Globus pallidus (tissue), 1 donor: Measurements from ENCODE around the gene VWA3A.
A peak's percentile ranks its signal among the peaks of the same experiment; 100 is the strongest.
"Not testable (repeated sequence)": the region's sequence is repeated elsewhere in the genome, so short reads cannot be mapped to it uniquely, and the experiment has no call there.

Source experiments
- DNase-seq: peaks from one replicate; pipeline ENCODE4 v3.0.0-alpha.2; 2015; ENCODE audit warnings: low spot score

VWA3A gene

GRCh38 chr16:22092143-22092933 lies at the start of gene VWA3A:
Gene VWA3A (plus strand): TSS chr16:22092541. CDS start chr16:22092638, 97 bp downstream.
- DNase-seq: peak; percentile 2

GRCh38 chr16:22043882-22044281 lies 48.5 kb upstream of the VWA3A start:
- not testable (repeated sequence) for DNase-seq

DNA sequence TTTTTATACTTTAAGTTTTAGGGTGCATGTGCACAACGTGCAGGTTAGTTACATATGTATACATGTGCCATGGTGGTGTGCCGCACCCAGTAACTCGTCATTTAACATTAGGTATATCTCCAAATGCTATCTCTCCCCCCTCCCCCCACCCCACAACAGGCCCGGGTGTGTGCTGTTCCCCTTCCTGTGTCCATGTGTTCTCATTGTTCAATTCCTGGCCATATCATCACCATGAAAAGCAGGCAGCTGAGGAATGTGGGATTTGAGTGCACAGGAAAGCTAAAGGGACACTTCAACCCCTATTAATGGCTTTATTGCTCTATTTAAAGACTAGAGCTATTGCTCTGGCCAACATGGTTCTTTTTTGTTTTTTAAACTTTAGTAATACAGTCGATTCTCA lies 46.5 kb upstream of the VWA3A start:
- DNase-seq: not testable (repeated sequence)

- no peak for DNase-seq
These were observed 41.4 kb upstream of the VWA3A start for GRCh38 chr16:22050963-22051362.

GRCh38 chr16:22052980-22053379 lies 39.4 kb upstream of the VWA3A start:
- no peak for DNase-seq

- no peak for DNase-seq
These were observed 38.4 kb upstream of the VWA3A start for GRCh38 chr16:22053921-22054341.

DNA sequence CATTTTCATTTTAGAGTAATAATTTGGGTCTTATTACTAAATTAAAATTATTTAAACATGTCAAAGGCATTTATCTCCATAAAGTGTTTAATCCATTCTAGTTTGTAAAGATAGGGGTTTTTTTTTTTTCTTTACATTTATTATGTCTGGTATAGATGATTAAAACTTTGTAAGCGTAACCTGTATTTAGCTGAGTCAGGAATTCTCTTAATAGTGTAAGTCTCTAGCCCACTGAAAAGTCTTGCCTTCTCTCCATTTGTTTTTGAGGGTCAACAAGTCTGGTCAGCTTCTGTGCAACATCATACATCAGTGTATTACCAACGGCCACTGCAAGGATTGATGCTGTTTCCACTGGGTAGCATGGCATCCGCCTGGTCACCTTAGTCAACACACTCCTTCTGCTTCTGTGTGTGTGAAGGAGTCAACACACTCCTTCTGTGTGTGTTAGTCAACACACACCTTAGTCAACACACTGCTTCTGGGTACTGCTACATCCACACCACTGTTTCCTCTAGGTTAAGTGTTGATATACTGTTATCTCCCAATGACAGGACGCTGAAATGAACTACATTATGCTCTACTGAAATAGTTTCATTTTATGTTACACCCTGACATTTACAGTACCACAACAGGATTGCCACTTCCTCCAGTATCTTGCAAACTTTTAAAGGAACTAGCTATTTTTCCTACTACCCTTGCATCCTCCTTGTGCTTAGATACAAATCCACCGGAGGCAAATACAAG lies 37.3 kb upstream of the VWA3A start:
- DNase-seq: no peak

DNA sequence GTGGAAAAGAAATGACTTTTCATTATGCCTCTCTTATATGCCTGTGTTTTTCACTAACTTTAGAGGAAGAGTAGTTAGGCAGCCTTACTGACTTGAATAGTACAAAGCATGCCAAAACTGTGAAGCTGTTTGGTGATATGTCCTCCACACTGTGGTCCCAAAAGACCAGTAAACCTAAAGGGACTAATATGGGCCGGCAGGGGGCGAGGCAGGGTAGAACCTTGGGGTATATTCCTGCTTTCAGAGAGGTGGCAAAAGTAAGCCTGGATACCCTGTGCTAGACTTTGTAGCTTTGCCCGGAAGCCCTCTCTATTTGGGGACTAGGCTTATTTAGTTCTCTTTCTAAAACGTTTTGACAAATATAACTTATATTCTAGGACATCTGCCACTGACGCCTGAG lies 36.5 kb upstream of the VWA3A start:
- no peak for DNase-seq

GRCh38 chr16:22063888-22064467 lies 28.4 kb upstream of the VWA3A start:
- no peak for DNase-seq

GRCh38 chr16:22065252-22065651 lies 27.1 kb upstream of the VWA3A start:
- no peak for DNase-seq

GRCh38 chr16:22070361-22071330 lies 21.7 kb upstream of the VWA3A start:
- no peak for DNase-seq

- DNase-seq: no peak
These were observed 20.9 kb upstream of the VWA3A start for GRCh38 chr16:22071331-22071910.

- no peak for DNase-seq
These were observed 19.0 kb upstream of the VWA3A start for GRCh38 chr16:22073350-22073749.

GRCh38 chr16:22075043-22075757 lies 17.1 kb upstream of the VWA3A start:
- no peak for DNase-seq

DNA sequence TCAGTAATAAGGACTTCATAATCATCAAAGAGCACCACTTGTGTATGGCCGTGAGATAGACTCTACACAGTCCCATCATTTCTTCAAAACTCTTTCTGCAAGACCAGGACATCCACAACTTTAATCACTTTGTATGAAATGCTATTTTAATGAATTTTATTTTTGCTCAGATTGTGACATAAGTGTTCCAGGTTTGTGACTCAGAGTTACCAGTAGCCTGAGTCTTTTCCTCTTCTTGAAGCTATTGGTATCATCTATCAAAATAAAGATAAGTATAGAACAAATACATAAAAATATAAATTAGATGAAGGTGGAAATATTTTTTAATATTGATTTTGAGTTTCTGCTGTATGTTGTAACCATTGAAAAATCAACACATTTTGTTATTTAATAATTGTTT lies 16.6 kb upstream of the VWA3A start:
- DNase-seq: no peak

DNA sequence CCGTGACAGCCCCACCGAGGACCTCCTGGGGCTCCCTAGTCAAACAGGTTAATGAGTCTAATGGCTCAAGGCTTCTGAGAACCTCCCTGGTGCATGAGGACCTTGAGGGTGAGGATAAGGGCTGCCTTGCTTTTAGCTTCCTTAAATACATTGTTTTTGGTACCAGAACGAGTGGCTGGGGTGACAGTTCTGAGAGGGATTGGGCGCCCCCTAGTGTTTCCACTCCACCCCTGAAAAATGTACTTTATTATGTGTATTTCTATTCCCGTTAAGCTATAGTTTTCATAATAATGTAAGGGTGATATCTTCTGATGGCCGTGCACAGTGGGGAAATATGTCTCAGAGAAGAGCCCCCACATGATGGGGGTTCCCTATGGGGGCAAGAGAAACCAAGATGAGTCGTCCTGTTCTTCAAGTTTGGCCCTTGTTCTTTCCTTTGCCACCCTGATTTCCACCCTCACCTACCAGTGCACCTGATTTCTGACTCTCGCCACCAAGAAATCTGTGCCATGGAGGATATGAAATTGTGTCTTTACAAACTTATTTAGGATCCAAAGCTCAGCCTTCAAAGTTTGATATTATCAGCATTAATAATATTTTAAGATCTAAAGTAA lies 14.5 kb upstream of the VWA3A start:
- peak; percentile 33 for DNase-seq

GRCh38 chr16:22078656-22079055 lies 13.7 kb upstream of the VWA3A start:
- no peak for DNase-seq

DNA sequence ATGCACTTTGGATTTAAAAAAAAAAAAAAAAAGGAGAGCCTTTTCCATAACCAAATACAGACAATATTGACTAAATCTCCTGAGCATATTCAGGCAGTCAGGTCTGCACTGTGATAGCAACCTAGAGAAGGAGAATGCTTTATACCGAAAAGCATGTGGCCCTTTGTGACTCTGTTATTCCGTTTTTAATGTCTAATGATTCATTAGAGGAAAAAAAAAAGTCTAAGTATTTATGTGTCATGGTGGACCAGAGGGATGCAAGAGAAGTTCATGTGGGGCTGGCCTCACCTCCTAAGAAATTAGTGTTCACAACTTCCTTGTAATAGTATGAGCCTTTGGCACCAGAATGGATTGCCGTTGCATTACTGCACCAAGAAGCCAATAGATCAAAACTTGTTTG lies 11.3 kb upstream of the VWA3A start:
- no peak for DNase-seq

GRCh38 chr16:22086440-22086839 lies 5.9 kb upstream of the VWA3A start:
- no peak for DNase-seq

DNA sequence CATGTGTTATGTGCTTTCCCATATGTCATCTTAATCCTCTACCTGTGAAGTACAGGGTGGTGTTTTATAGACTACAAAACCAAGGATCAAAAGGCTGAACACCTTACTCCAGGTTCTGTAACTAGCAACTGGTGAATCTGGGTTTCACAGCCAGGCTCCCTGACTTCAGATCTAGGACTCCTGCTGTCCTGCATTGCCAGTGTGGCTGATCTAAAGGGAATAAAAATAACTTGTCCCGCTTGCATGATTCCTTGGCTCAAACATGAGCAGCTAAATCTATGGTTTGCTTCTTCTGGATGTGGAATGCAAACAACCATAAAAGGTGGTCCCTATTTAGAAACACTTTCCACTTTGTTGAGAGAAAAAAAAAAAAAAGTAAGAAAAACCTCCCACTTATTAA lies 3.7 kb upstream of the VWA3A start:
- DNase-seq: no peak
